GM19468 (cell line): ENCODE results near the gene DGCR6L.
"Not testable (repeated sequence)": the region's sequence is repeated elsewhere in the genome, so short reads cannot be mapped to it uniquely, and the experiment has no call there.

Experiments used
- ATAC-seq: cut with Tn5 transposase; IDR thresholded peaks from one replicate; pipeline ENCODE4 v1.9.1; 2021; ENCODE audit warnings: mild to moderate bottlenecking, moderate library complexity, moderate number of reproducible peaks; ENCODE audit not compliant: unreplicated experiment; ENCODE audit errors: extremely low read depth

Gene DGCR6L

GRCh38 chr22:20311249-20312062, 8.4 kb downstream of the DGCR6L start:
- not testable (repeated sequence) for ATAC-seq

- not testable (repeated sequence) for ATAC-seq
These were observed 9.1 kb downstream of the DGCR6L start for GRCh38 chr22:20310773-20311172.

GRCh38 chr22:20310180-20310579, 9.7 kb downstream of the DGCR6L start:
- not testable (repeated sequence) for ATAC-seq

GRCh38 chr22:20308806-20309650, 10.8 kb downstream of the DGCR6L start:
- ATAC-seq, result not testable (repeated sequence)

GRCh38 chr22:20307448-20308447, 12.1 kb downstream of the DGCR6L start:
- ATAC-seq, result not testable (repeated sequence)

- not testable (repeated sequence) for ATAC-seq
These were observed 13.0 kb downstream of the DGCR6L start for GRCh38 chr22:20306646-20307447.

- ATAC-seq, result no peak
These were observed 13.8 kb downstream of the DGCR6L start for GRCh38 chr22:20305894-20306645.

- not testable (repeated sequence) for ATAC-seq
These were observed 14.5 kb downstream of the DGCR6L start for GRCh38 chr22:20305230-20305893.

GRCh38 chr22:20304646-20305045, 15.2 kb downstream of the DGCR6L start:
- no peak for ATAC-seq

GRCh38 chr22:20303229-20303534, 16.7 kb downstream of the DGCR6L start:
- not testable (repeated sequence) for ATAC-seq

GRCh38 chr22:20302438-20303228, 17.2 kb downstream of the DGCR6L start:
- ATAC-seq, result no peak

GRCh38 chr22:20299746-20300136, 20.1 kb downstream of the DGCR6L start:
- no peak for ATAC-seq

GRCh38 chr22:20298803-20299745, 20.8 kb downstream of the DGCR6L start:
- ATAC-seq, result no peak

GRCh38 chr22:20298110-20298802, 21.6 kb downstream of the DGCR6L start:
- no peak for ATAC-seq

GRCh38 chr22:20297414-20298109, 22.3 kb downstream of the DGCR6L start:
- ATAC-seq, result no peak
